DOHH2 (cell line): ENCODE results near the gene IFITM2.
"Not testable (repeated sequence)": the region's sequence is repeated elsewhere in the genome, so short reads cannot be mapped to it uniquely, and the experiment has no call there.

Source experiments
- EZH2phosphoT487 ChIP-seq: fragments of 200-600 bp; sonication (generic); IDR thresholded peaks from 2 replicates; pipeline ENCODE4 v1.6.1; 2017; ENCODE audit warnings: borderline replicate concordance, mild to moderate bottlenecking, antibody characterized with exemption, low read length, moderate library complexity, mixed read lengths
- TF ChIP-seq, protein P1 (sequence below): fragments of 200-600 bp; sonication (generic); IDR thresholded peaks from one replicate; pipeline ENCODE4 v1.5.1; 2014; ENCODE audit warnings: antibody characterized with exemption, mild to moderate bottlenecking, low read depth, low read length; ENCODE audit not compliant: poor library complexity, severe bottlenecking

DNA sequence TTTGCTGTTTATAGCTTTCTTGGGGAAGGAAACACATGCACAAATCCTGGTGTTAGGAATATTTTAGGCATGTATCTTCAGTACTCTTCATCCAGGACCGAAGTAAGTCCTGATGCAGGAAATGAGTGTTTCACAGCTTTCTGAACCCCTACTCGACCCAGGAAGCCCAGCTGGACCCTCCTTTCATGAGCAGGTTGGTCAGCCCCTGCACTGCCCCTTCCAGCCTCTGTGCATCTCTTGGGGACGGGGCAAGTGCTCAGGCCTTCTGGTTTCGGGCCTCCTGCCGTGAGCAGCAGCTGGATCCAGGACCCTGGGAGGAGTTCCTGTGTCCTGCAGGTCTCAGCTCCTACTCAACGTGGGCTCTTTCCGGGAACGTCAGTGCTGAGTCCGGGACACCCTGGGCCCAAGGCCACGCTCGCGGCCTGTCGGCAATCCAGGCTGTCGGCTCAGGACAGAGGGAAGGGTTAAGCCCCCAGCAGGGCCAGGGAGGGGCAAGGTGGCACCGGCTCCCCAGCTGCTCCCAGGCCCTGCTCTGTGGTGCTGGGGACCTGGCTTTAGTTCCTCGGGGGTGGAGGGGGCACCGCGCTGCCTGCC is 2.5 kb downstream of the IFITM2 start:
- TF ChIP-seq, protein P1, sequence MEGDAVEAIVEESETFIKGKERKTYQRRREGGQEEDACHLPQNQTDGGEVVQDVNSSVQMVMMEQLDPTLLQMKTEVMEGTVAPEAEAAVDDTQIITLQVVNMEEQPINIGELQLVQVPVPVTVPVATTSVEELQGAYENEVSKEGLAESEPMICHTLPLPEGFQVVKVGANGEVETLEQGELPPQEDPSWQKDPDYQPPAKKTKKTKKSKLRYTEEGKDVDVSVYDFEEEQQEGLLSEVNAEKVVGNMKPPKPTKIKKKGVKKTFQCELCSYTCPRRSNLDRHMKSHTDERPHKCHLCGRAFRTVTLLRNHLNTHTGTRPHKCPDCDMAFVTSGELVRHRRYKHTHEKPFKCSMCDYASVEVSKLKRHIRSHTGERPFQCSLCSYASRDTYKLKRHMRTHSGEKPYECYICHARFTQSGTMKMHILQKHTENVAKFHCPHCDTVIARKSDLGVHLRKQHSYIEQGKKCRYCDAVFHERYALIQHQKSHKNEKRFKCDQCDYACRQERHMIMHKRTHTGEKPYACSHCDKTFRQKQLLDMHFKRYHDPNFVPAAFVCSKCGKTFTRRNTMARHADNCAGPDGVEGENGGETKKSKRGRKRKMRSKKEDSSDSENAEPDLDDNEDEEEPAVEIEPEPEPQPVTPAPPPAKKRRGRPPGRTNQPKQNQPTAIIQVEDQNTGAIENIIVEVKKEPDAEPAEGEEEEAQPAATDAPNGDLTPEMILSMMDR, result not testable (repeated sequence)
- TF ChIP-seq EZH2phosphoT487, result not testable (repeated sequence)
